Ectodermal cell (in vitro differentiated cells): ENCODE measurements around the gene IL15RA.
"Not testable (repeated sequence)": the region's sequence is repeated elsewhere in the genome, so short reads cannot be mapped to it uniquely, and the experiment has no call there.

Experiments used
- H3K27ac ChIP-seq: 2 replicates; pipeline ENCODE4 v1.7.0; 2013; ENCODE audit warnings: mild to moderate bottlenecking, low read depth, low read length; ENCODE audit not compliant: insufficient read depth, poor library complexity, severe bottlenecking
- H3K27me3 ChIP-seq: 2 replicates; pipeline ENCODE4 v1.7.0; 2013; ENCODE audit warnings: mild to moderate bottlenecking, low read length; ENCODE audit not compliant: insufficient read depth, control insufficient read depth, poor library complexity, severe bottlenecking
- H3K36me3 ChIP-seq: one replicate; pipeline ENCODE4 v1.7.0; 2013; ENCODE audit warnings: low read length; ENCODE audit not compliant: control insufficient read depth, insufficient read depth
- H3K4me1 ChIP-seq: one replicate; pipeline ENCODE4 v1.7.0; 2013; ENCODE audit warnings: low read length; ENCODE audit not compliant: control insufficient read depth, insufficient read depth
- H3K4me3 ChIP-seq: 2 replicates; pipeline ENCODE4 v1.7.0; 2013; ENCODE audit warnings: low read depth, low read length, control low read depth; ENCODE audit not compliant: insufficient read depth
- H3K9me3 ChIP-seq: 2 replicates; pipeline ENCODE4 v1.7.0; 2013; ENCODE audit warnings: mild to moderate bottlenecking, low read length, moderate library complexity; ENCODE audit not compliant: control insufficient read depth
- WGBS, 2 experiments: methylation state at CpG; one replicate each; pipeline ENCODE4 v1.1.7; 2013; ENCODE audit warnings: missing lambda C conversion rate in 2 of 2; 5-methylcytosine and 5-hydroxymethylcytosine counted together

IL15RA gene

GRCh38 chr10:5960973-5961275 is 16.4 kb downstream of the IL15RA start:
- H3K27me3 ChIP-seq, H3K36me3 ChIP-seq, H3K4me1 ChIP-seq, H3K9me3 ChIP-seq, H3K27ac ChIP-seq, H3K4me3 ChIP-seq: not testable (repeated sequence)
- 90 to 92% methylated on average over 10 of the region's 10 CpGs for WGBS, 2 experiments

- Histone ChIP-seq H3K36me3 (no peaks in the 10 kb centered on the region), H3K4me3 (no peak overlapping the region)
- WGBS, 2 experiments: 89 to 90% methylated on average over 18 of the region's 18 CpGs
These were observed 17.0 kb downstream of the IL15RA start for GRCh38 chr10:5960070-5960972.

GRCh38 chr10:5959581-5960069 is 17.7 kb downstream of the IL15RA start:
- no peaks in the 10 kb centered on the region for H3K9me3 ChIP-seq
- 92 to 94% methylated on average over 10 of the region's 10 CpGs for WGBS, 2 experiments
- H3K36me3 ChIP-seq: no peaks in the 10 kb centered on the region
- H3K4me3 ChIP-seq: no peak overlapping the region
- no peaks in the 10 kb centered on the region for H3K27me3 ChIP-seq
- no peaks in the 10 kb centered on the region for H3K4me1 ChIP-seq
- H3K27ac ChIP-seq: no peak overlapping the region

More at GRCh38 chr10:5960070-5960972, 17.0 kb downstream of the IL15RA start:
- no peaks in the 10 kb centered on the region for H3K9me3 ChIP-seq
- no peak overlapping the region for H3K27ac ChIP-seq
- H3K27me3 ChIP-seq: no peaks in the 10 kb centered on the region
- no peaks in the 10 kb centered on the region for H3K4me1 ChIP-seq

GRCh38 chr10:5959142-5959541 is 18.2 kb downstream of the IL15RA start:
- H3K9me3 ChIP-seq: no peaks in the 10 kb centered on the region
- no peak overlapping the region for H3K27ac ChIP-seq
- 92% methylated on average over 5 of the region's 5 CpGs for WGBS, 2 experiments
- H3K4me3 ChIP-seq: no peak overlapping the region
- H3K36me3 ChIP-seq: no peaks in the 10 kb centered on the region
- H3K4me1 ChIP-seq: no peaks in the 10 kb centered on the region
- no peaks in the 10 kb centered on the region for H3K27me3 ChIP-seq

- H3K4me1 ChIP-seq: no peaks in the 10 kb centered on the region
- no peaks in the 10 kb centered on the region for H3K9me3 ChIP-seq
- H3K36me3 ChIP-seq: no peaks in the 10 kb centered on the region
- H3K27ac ChIP-seq: no peak overlapping the region
- WGBS, 2 experiments: 80% methylated on average over 5 to 6 of the region's 6 CpGs
- no peaks in the 10 kb centered on the region for H3K27me3 ChIP-seq
- H3K4me3 ChIP-seq: no peak overlapping the region
These were observed 18.7 kb downstream of the IL15RA start for GRCh38 chr10:5958675-5959074.

- Histone ChIP-seq H3K4me3 (no peak overlapping the region), H3K36me3 (no peaks in the 10 kb centered on the region), H3K9me3 (no peaks in the 10 kb centered on the region), H3K27ac (no peak overlapping the region), H3K4me1 (no peaks in the 10 kb centered on the region), H3K27me3 (no peaks in the 10 kb centered on the region)
- 92% methylated on average over 2 of the region's 2 CpGs for whole genome bisulfite sequencing, 2 experiments
These were observed 19.3 kb downstream of the IL15RA start for GRCh38 chr10:5958077-5958476.

GRCh38 chr10:5956146-5956936 is 21.0 kb downstream of the IL15RA start:
- 89 to 91% methylated on average over 17 of the region's 17 CpGs for WGBS, 2 experiments
- Histone ChIP-seq H3K4me3 (no peak overlapping the region), H3K27ac (no peak overlapping the region), H3K36me3 (no peaks in the 10 kb centered on the region), H3K9me3 (no peaks in the 10 kb centered on the region), H3K27me3 (no peaks in the 10 kb centered on the region), H3K4me1 (no peaks in the 10 kb centered on the region)

GRCh38 chr10:5953676-5954075 is 23.7 kb downstream of the IL15RA start:
- H3K36me3 ChIP-seq: no peaks in the 10 kb centered on the region
- H3K27ac ChIP-seq: no peak overlapping the region
- no peaks in the 10 kb centered on the region for H3K27me3 ChIP-seq
- no peaks in the 10 kb centered on the region for H3K4me1 ChIP-seq
- H3K4me3 ChIP-seq: no peak overlapping the region
- no peaks in the 10 kb centered on the region for H3K9me3 ChIP-seq
- 89 to 92% methylated on average over 5 of the region's 5 CpGs for WGBS, 2 experiments

GRCh38 chr10:5952731-5953385 is 24.5 kb downstream of the IL15RA start:
- Histone ChIP-seq H3K4me1 (no peaks in the 10 kb centered on the region), H3K9me3 (no peaks in the 10 kb centered on the region), H3K36me3 (no peaks in the 10 kb centered on the region), H3K27me3 (no peaks in the 10 kb centered on the region), H3K27ac (no peak overlapping the region), H3K4me3 (no peak overlapping the region)
- WGBS, 2 experiments: 67 to 69% methylated on average over 20 of the region's 20 CpGs
